ENCODE data around the gene MCM7. TPM values are rescaled to one million over a fixed set of nuclear protein-coding genes. Genes with fewer than 3 reads are reported as not detected.
A peak's percentile ranks its signal among the peaks of the same experiment; 100 is the strongest.

MCM7 gene
- total and polyA plus RNA-seq, 10 of the 15 experiments (the other 5 are each of a cell fraction or from before 2014, with no cell fraction given) = 183 to 383 (median 244) TPM

DNA sequence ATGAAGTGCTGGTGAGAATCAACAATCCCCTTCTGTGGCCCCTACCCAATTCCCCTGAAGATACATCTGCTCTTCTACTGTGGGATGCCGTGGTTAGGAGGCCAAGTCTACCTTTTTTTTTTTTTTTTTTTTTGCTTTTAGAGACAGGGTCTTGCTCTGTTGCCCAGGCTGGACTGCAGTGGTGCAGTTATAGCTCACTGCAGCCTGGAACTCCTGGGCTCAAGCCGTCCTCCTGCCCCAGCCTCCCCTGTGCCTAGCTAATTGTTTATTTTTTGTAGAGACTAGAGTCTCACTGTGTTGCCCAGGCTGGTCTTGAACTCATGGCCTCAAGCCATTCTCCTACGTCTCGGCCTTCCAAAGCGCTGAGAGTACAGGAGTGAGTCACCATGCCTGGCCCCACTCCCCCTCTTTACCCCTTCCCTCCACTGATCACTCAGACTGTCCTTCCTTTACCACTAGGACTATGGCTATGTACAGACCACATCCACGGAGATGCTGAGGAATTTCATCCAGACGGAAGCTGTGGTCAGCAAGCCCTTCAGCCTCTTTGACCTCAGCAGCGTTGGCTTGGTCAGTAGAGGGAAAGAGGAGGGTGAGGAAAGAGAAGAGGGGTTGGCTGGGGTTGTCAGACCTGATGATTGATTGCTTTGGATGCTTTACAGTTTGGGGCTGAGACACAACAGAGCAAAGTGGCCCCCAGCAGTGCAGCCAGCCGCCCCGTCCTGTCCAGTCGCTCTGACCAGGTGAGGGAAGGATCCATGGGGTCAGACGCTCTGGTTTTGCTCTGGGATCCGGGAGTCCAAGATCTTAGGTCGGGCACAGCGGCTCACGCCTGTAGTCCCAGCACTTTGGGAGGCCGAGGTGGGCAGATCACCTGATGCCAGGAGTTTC is 2.0 kb upstream of the MCM7 start:
- no peak for ATAC-seq
- SMC1A ChIA-PET (ENCODE audit: uncharacterized antibody, unreplicated experiment) = interaction anchor here (0.7 to 1.7 kb wide), 2 partner anchors 15 to 86 kb away, joined by 3 read pairs; no protein-coding TSS in a partner anchor
- peaks cover 29% of the 10 kb centered on the region for H3K79me2 ChIP-seq (ENCODE audit: control insufficient read depth, insufficient read depth, low read length)
- BruUV-seq (replicated peaks) = no TSS peak
- CTCF ChIA-PET = no interaction called here
- WGBS (ENCODE audit: insufficient coverage, insufficient replicate concordance, low lambda C conversion rate, missing lambda C conversion rate) = 86% methylated on average over 16 of the region's 17 CpGs
- H3K4me2 ChIP-seq (ENCODE audit: control insufficient read depth, insufficient read depth) = peak overlapping the region; percentile 36; the same call in 1 of the 2 replicates
- H3K27ac ChIP-seq (ENCODE audit: control insufficient read depth, insufficient read depth) = no peak overlapping the region
- no peak overlapping the region for H3K4me3 ChIP-seq
- no peaks in the 10 kb centered on the region for H3K27me3 ChIP-seq (replicated peaks in 1 of 2; ENCODE audit: control insufficient read depth in 2 of 2, insufficient read depth in 2 of 2, low read length in 1 of 2)
- RAD21 ChIA-PET (ENCODE audit: unreplicated experiment) = interaction anchor here (0.9 kb wide), 1 partner anchor 11 kb away, joined by 3 read pairs; no protein-coding TSS in a partner anchor
- H3K36me3 ChIP-seq (ENCODE audit: control insufficient read depth in 2 of 2, insufficient read depth in 2 of 2, low read length in 1 of 2) = peaks cover 16 to 17% of the 10 kb centered on the region in 2 experiments
- intact Hi-C loops (cut with micrococcal nuclease; ENCODE audit: unreplicated experiment) = no loop called here
- no peak for FAIRE-seq
- POLR2A ChIA-PET = interaction anchor here (0.5 to 1.7 kb wide), 8 partner anchors 9 to 374 kb away, joined by 3 to 6 read pairs (median 4); partner anchors contain the start of gene ZKSCAN1
- in situ Hi-C loops (cut with MboI) = no loop called here
- H3K9ac ChIP-seq (ENCODE audit: control insufficient read depth, insufficient read depth, low read length) = no peak overlapping the region
- TF ChIP-seq SUZ12 (IDR thresholded peaks at IDR 0.05; ENCODE audit: unreplicated experiment) = no peak
- TF ChIP-seq PAX5 (IDR thresholded peaks at IDR 0.05; ENCODE audit: borderline replicate concordance, low read depth, low read length) = no peak
- TF ChIP-seq GABPA (IDR thresholded peaks at IDR 0.05; ENCODE audit: low read depth) = no peak
- no peak for TF ChIP-seq KAT2A (conservative IDR thresholded peaks at IDR 0.05; ENCODE audit: control insufficient read depth, low read depth, low read length)
- no peak for TF ChIP-seq ETV6 (conservative IDR thresholded peaks at IDR 0.05 in 1 of 2, IDR thresholded peaks at IDR 0.05 in 1 of 2; ENCODE audit: borderline replicate concordance in 1 of 2, low read depth in 1 of 2)
- TF ChIP-seq RAD51 (IDR thresholded peaks at IDR 0.05) = no peak
- TF ChIP-seq PBX3 (IDR thresholded peaks at IDR 0.05; ENCODE audit: insufficient replicate concordance, low read depth, low read length) = peak; percentile 33
- TF ChIP-seq ZNF207 (IDR thresholded peaks at IDR 0.05; ENCODE audit: borderline replicate concordance) = no peak
- no peak for TF ChIP-seq TARDBP (IDR thresholded peaks at IDR 0.05; ENCODE audit: borderline replicate concordance)
- TF ChIP-seq, protein P1, sequence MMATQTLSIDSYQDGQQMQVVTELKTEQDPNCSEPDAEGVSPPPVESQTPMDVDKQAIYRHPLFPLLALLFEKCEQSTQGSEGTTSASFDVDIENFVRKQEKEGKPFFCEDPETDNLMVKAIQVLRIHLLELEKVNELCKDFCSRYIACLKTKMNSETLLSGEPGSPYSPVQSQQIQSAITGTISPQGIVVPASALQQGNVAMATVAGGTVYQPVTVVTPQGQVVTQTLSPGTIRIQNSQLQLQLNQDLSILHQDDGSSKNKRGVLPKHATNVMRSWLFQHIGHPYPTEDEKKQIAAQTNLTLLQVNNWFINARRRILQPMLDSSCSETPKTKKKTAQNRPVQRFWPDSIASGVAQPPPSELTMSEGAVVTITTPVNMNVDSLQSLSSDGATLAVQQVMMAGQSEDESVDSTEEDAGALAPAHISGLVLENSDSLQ (IDR thresholded peaks at IDR 0.05) = peak; percentile 26; the same call in 1 of the 2 replicates
- no peak for TF ChIP-seq FOS (IDR thresholded peaks at IDR 0.05; ENCODE audit: borderline replicate concordance, extremely low read depth, insufficient read length)
- no peak for TF ChIP-seq CREM (IDR thresholded peaks at IDR 0.05; ENCODE audit: low read depth)
- TF ChIP-seq SMAD1 (IDR thresholded peaks at IDR 0.05; ENCODE audit: low read depth, partially characterized antibody) = no peak
- TF ChIP-seq SMARCA5 (IDR thresholded peaks at IDR 0.05) = no peak
- no peak for TF ChIP-seq JUNB (IDR thresholded peaks at IDR 0.05)
- no peak for TF ChIP-seq CHD1 (IDR thresholded peaks at IDR 0.05; ENCODE audit: low read depth, low read length)
- TF ChIP-seq ATF3 (IDR thresholded peaks at IDR 0.05; ENCODE audit: borderline replicate concordance, extremely low read depth, low read depth, low read length) = no peak
- no peaks in the 10 kb centered on the region for H3K9me3 ChIP-seq (replicated peaks; ENCODE audit: control insufficient read depth, insufficient read depth, low read length)
- H2AFZ ChIP-seq (ENCODE audit: control insufficient read depth, low read depth, low read length) = no peak overlapping the region
- H4K20me1 ChIP-seq (ENCODE audit: control insufficient read depth, insufficient read depth) = no peaks in the 10 kb centered on the region
- DNase-seq (ENCODE audit: low read depth, low spot score) = no peak
- H3K4me1 ChIP-seq (ENCODE audit: control insufficient read depth, insufficient read depth, low read length) = peaks cover 16% of the 10 kb centered on the region
